HepG2 (cell line): ENCODE measurements around the gene CASKIN2. TPM values are rescaled to one million over a fixed set of nuclear protein-coding genes. Genes with fewer than 3 reads are reported as not detected.
A peak's percentile ranks its signal among the peaks of the same experiment; 100 is the strongest.

ENCODE experiments used
- CBX1 ChIP-seq: IDR thresholded peaks from one replicate; pipeline ENCODE4 v1.6.1; 2016; ENCODE audit warnings: antibody characterized with exemption, low read depth
- CHD2 ChIP-seq: IDR thresholded peaks from 2 replicates; pipeline ENCODE4 v1.6.1; 2011; ENCODE audit warnings: low read depth, low read length, improper control_type of control experiment
- ELF3 ChIP-seq: IDR thresholded peaks from 2 replicates; pipeline ENCODE4 v1.6.1; 2016; ENCODE audit warnings: missing genetic modification reagents, missing compliant biosample characterization
- GFI1 ChIP-seq: sonication (generic); formaldehyde crosslinking; IDR thresholded peaks from 2 replicates; pipeline ENCODE4 v1.5.0; 2020; ENCODE audit warnings: missing genetic modification reagents, mild to moderate bottlenecking, borderline replicate concordance
- KLF13 ChIP-seq: sonication (generic); formaldehyde crosslinking; IDR thresholded peaks from 2 replicates; pipeline ENCODE4 v1.4.0; 2020; ENCODE audit warnings: mild to moderate bottlenecking, missing genetic modification reagents
- MED13 ChIP-seq: sonication (generic); formaldehyde crosslinking; IDR thresholded peaks from 2 replicates; pipeline ENCODE4 v1.5.0; 2020; ENCODE audit warnings: missing genetic modification reagents
- ONECUT2 ChIP-seq: sonication (generic); formaldehyde crosslinking; IDR thresholded peaks from 2 replicates; pipeline ENCODE4 v1.4.0; 2020; ENCODE audit warnings: missing genetic modification reagents
- ZBTB33 ChIP-seq: sonication (generic); formaldehyde crosslinking; IDR thresholded peaks from 2 replicates; pipeline ENCODE4 v1.4.0; 2020; ENCODE audit warnings: missing genetic modification reagents
- ZBTB40 ChIP-seq, 2 experiments: fragments of 450-650 bp in 1 of 2; sonication (generic) in 1 of 2; formaldehyde crosslinking in 1 of 2; IDR thresholded peaks; 2 replicates each; pipeline versions ENCODE4 v1.6.1 to v1.8.0; 2016 to 2022; ENCODE audit warnings: antibody characterized with exemption in 1 of 2, mild to moderate bottlenecking in 1 of 2, missing genetic modification reagents in 1 of 2
- ZFP37 ChIP-seq: sonication (generic); formaldehyde crosslinking; IDR thresholded peaks from 2 replicates; pipeline ENCODE4 v1.4.0; 2020; ENCODE audit warnings: missing genetic modification reagents, borderline replicate concordance
- ZNF101 ChIP-seq: sonication (generic); formaldehyde crosslinking; IDR thresholded peaks from 2 replicates; pipeline ENCODE4 v1.4.0; 2020; ENCODE audit warnings: mild to moderate bottlenecking, low read depth, missing genetic modification reagents, borderline replicate concordance
- ZNF530 ChIP-seq: sonication (generic); formaldehyde crosslinking; IDR thresholded peaks from 2 replicates; pipeline ENCODE4 v1.5.0; 2020; ENCODE audit warnings: low read depth, mild to moderate bottlenecking, missing genetic modification reagents
- ZNF563 ChIP-seq: sonication (generic); formaldehyde crosslinking; IDR thresholded peaks from 2 replicates; pipeline ENCODE4 v1.8.0; 2022; ENCODE audit warnings: mild to moderate bottlenecking, moderate library complexity, missing genetic modification reagents
- ZNF704 ChIP-seq: sonication (generic); formaldehyde crosslinking; IDR thresholded peaks from 2 replicates; pipeline ENCODE4 v1.8.1; 2023; ENCODE audit warnings: mild to moderate bottlenecking, inconsistent platforms, moderate library complexity, missing genetic modification reagents, borderline replicate concordance
- ZSCAN20 ChIP-seq: sonication (generic); formaldehyde crosslinking; IDR thresholded peaks from 2 replicates; pipeline ENCODE4 v1.4.0; 2020; ENCODE audit warnings: missing genetic modification reagents, mild to moderate bottlenecking, borderline replicate concordance
- polyA plus RNA-seq, 8 experiments: library from polyadenylated mRNA; depleted of rRNA in 3 of 8; stranded (reverse) in 7 of 8; unstranded in 1 of 8; fragments of >200 nt; fragmentation: Illumina TruSeq in 4 of 8; extraction: Trizol in 4 of 8; gene quantifications; 2 replicates each; pipeline versions ENCODE4 v1.2.1 to v1.2.3, GENCODE V29; 2011 to 2016; ENCODE audit warnings: low read depth in 4 of 8, missing spikeins in 1 of 8, mixed read lengths in 1 of 8; ENCODE audit not compliant: insufficient read depth in 1 of 8
- total RNA-seq, 5 experiments: library from RNA; depleted of rRNA; stranded (reverse); fragments of >200 nt; fragmentation: Illumina TruSeq; extraction: Trizol; gene quantifications; 2 replicates each; pipeline ENCODE4 v1.2.3, GENCODE V29; 2016; ENCODE audit warnings: low read depth in 1 of 5

Gene CASKIN2
- total and polyA plus RNA-seq, 2 of the 13 experiments (the other 11 are each of a cell fraction or from before 2014, with no cell fraction given): 5.2 to 7.8 TPM

GRCh38 chr17:75524970-75525805 is 9.9 kb upstream of the CASKIN2 start, which contains the start of gene LLGL2 (continued):
- TF ChIP-seq ZNF101 (peak; percentile 51; the same call in 1 of the 2 replicates), ZNF530 (no peak), GFI1 (CRISPR knock-in tag) (peak; percentile 84), ZNF704 (CRISPR knock-in tag) (peak; percentile 84), KLF13 (CRISPR knock-in tag) (no peak), ONECUT2 (CRISPR knock-in tag) (0 out of 2 replicates have a peak, but pooled peaks have one; percentile 7), CHD2 (0 out of 2 replicates have a peak, but pooled peaks have one; percentile 9), MED13 (peak; percentile 74), ZBTB40 (IDR thresholded peaks at IDR 0.05) (no peak), ZBTB40 (CRISPR knock-in tag; IDR thresholded peaks at IDR 0.05) (no peak), ZSCAN20 (CRISPR knock-in tag) (peak; percentile 95; the same call in 1 of the 2 replicates), CBX1 (peak; percentile 38), ZFP37 (CRISPR knock-in tag) (peak; percentile 54; the same call in 1 of the 2 replicates), ZBTB33 (CRISPR knock-in tag) (peak; percentile 57; the same call in 1 of the 2 replicates), ZNF563 (peak; percentile 73), ELF3 (peak; percentile 63)
